ENCODE data around the gene ZBED1.

DNA sequence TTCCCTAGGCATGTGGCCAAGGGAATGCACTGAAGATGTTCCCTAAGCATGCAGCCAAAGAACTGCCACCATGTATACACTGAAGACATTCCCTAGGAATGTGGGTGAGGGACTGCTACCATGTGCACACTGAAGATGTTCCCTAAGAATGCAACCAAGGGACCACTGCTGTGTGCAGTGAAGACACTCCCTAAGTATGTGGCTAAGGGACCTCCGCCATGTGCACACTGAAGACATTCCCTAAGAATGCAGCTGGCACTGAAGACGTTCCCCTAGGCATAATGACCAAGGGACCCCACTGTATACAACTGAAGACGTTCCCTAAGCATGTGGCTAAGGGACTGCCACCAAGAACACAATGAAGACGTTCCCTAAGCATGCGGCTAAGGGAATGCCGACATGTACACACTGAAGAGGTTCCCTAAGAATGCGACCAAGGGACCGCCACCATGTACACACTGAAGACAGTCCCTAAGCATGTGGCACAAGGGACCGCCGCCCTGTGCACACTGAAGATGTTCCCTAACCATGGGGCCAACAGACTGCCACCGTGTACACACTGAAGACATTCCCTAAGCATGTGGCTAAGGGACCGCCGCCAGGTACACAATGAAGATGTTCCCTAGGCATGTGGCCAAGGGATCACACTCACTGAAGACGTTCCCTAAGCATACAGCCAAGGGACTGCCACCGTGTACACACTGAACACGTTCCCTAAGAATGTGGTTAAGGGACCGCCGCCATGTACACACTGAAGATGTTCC lies 25.6 kb downstream of the ZBED1 start:
- TF ChIP-seq, protein P1, sequence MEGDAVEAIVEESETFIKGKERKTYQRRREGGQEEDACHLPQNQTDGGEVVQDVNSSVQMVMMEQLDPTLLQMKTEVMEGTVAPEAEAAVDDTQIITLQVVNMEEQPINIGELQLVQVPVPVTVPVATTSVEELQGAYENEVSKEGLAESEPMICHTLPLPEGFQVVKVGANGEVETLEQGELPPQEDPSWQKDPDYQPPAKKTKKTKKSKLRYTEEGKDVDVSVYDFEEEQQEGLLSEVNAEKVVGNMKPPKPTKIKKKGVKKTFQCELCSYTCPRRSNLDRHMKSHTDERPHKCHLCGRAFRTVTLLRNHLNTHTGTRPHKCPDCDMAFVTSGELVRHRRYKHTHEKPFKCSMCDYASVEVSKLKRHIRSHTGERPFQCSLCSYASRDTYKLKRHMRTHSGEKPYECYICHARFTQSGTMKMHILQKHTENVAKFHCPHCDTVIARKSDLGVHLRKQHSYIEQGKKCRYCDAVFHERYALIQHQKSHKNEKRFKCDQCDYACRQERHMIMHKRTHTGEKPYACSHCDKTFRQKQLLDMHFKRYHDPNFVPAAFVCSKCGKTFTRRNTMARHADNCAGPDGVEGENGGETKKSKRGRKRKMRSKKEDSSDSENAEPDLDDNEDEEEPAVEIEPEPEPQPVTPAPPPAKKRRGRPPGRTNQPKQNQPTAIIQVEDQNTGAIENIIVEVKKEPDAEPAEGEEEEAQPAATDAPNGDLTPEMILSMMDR (IDR thresholded peaks at IDR 0.05; ENCODE audit: poor library complexity, severe bottlenecking), result no peak
- TF ChIP-seq EP300 (conservative IDR thresholded peaks at IDR 0.05; ENCODE audit: poor library complexity, severe bottlenecking), result no peak
- TF ChIP-seq EZH2 (IDR thresholded peaks at IDR 0.05; ENCODE audit: borderline replicate concordance, insufficient read depth, low read length, poor library complexity, severe bottlenecking), result no peak
- TF ChIP-seq MXI1 (conservative IDR thresholded peaks at IDR 0.05; ENCODE audit: poor library complexity, severe bottlenecking), result no peak
- TF ChIP-seq, protein P2, sequence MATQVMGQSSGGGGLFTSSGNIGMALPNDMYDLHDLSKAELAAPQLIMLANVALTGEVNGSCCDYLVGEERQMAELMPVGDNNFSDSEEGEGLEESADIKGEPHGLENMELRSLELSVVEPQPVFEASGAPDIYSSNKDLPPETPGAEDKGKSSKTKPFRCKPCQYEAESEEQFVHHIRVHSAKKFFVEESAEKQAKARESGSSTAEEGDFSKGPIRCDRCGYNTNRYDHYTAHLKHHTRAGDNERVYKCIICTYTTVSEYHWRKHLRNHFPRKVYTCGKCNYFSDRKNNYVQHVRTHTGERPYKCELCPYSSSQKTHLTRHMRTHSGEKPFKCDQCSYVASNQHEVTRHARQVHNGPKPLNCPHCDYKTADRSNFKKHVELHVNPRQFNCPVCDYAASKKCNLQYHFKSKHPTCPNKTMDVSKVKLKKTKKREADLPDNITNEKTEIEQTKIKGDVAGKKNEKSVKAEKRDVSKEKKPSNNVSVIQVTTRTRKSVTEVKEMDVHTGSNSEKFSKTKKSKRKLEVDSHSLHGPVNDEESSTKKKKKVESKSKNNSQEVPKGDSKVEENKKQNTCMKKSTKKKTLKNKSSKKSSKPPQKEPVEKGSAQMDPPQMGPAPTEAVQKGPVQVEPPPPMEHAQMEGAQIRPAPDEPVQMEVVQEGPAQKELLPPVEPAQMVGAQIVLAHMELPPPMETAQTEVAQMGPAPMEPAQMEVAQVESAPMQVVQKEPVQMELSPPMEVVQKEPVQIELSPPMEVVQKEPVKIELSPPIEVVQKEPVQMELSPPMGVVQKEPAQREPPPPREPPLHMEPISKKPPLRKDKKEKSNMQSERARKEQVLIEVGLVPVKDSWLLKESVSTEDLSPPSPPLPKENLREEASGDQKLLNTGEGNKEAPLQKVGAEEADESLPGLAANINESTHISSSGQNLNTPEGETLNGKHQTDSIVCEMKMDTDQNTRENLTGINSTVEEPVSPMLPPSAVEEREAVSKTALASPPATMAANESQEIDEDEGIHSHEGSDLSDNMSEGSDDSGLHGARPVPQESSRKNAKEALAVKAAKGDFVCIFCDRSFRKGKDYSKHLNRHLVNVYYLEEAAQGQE (IDR thresholded peaks at IDR 0.05; ENCODE audit: borderline replicate concordance), result no peak
- no peak for TF ChIP-seq TAF1 (IDR thresholded peaks at IDR 0.05; ENCODE audit: low read depth)
- TF ChIP-seq SMC3 (conservative IDR thresholded peaks at IDR 0.05; ENCODE audit: poor library complexity), result no peak
- no peak for TF ChIP-seq POLR2AphosphoS5 (IDR thresholded peaks at IDR 0.05)
- TF ChIP-seq RAD21 (conservative IDR thresholded peaks at IDR 0.05), result no peak

Measured in neural cell (in vitro differentiated cells).